Esophagus squamous epithelium (tissue), 5 donors: Measurements from ENCODE around the gene NAA30. TPM values are rescaled to one million over a fixed set of nuclear protein-coding genes. Genes with fewer than 3 reads are reported as not detected.

Experiments
- DNase-seq: peaks from one replicate; lab custom pipeline; 2025; lab: John Stamatoyannopoulos, UW
- H3K27ac ChIP-seq, 4 donors: fragments of 200-600 bp; sonication (generic); one replicate each; pipeline ENCODE4 v1.5.1; 2016 to 2019; ENCODE audit warnings: mild to moderate bottlenecking in 1 of 4
- H3K27me3 ChIP-seq, 4 donors: fragments of 200-600 bp; sonication (generic); 1 replicate in 3 of 4; 2 replicates in 1 of 4; pipeline versions ENCODE4 v1.5.1 to v1.6.0; 2017 to 2021; ENCODE audit warnings: antibody characterized with exemption in 1 of 4
- H3K36me3 ChIP-seq, 3 donors: fragments of 200-600 bp; sonication (generic); one replicate each; pipeline ENCODE4 v1.5.1; 2016 to 2019
- H3K4me1 ChIP-seq, 3 donors: fragments of 200-600 bp; sonication (generic); one replicate each; pipeline ENCODE4 v1.5.1; 2017 to 2019
- H3K4me3 ChIP-seq, 4 donors: fragments of 200-600 bp; sonication (generic); 1 replicate in 3 of 4; 2 replicates in 1 of 4; pipeline ENCODE4 v1.5.1; 2016 to 2019; ENCODE audit warnings: mild to moderate bottlenecking in 2 of 4, moderate library complexity in 1 of 4
- H3K9me3 ChIP-seq, 3 donors: fragments of 200-600 bp; sonication (generic); one replicate each; pipeline ENCODE4 v1.5.1; 2016 to 2019
- POLR2A ChIP-seq, 4 donors: fragments of 450-650 bp; IDR thresholded peaks; one replicate each; pipeline ENCODE4 v1.6.1; 2017; ENCODE audit warnings: antibody characterized with exemption in 4 of 4, mild to moderate bottlenecking in 4 of 4, moderate library complexity in 3 of 4
- WGBS, 2 donors: methylation state at CpG; one replicate each; pipeline ENCODE4 v1.1.5; 2018; 5-methylcytosine and 5-hydroxymethylcytosine counted together
- intact Hi-C: fragments of 100-400 bp; cut with DNase I; formaldehyde crosslinking; loops from one replicate; pipeline ENCODE4 v1.15.0; 2022
- total RNA-seq, 4 donors: library from RNA; depleted of rRNA; stranded (reverse); fragments of >200 nt; gene quantifications; one replicate each; pipeline ENCODE4 v1.1.0, GENCODE V29; 2016
- TF ChIP-seq, protein P1 (sequence below), 6 experiments: fragments of 450-650 bp in 4 of 6; fragments of 200-600 bp in 2 of 6; sonication (generic) in 2 of 6; IDR thresholded peaks; one replicate each; pipeline ENCODE4 v1.5.1; 2016 to 2019; ENCODE audit warnings: antibody characterized with exemption in 6 of 6, mild to moderate bottlenecking in 4 of 6, moderate library complexity in 4 of 6
- donor health status: DM: yes; HTN: yes; CAD: no.

The NAA30 gene
- total RNA-seq, 4 donors from 2014 or later: 7.8 to 13.9 (median 12.8) TPM

DNA sequence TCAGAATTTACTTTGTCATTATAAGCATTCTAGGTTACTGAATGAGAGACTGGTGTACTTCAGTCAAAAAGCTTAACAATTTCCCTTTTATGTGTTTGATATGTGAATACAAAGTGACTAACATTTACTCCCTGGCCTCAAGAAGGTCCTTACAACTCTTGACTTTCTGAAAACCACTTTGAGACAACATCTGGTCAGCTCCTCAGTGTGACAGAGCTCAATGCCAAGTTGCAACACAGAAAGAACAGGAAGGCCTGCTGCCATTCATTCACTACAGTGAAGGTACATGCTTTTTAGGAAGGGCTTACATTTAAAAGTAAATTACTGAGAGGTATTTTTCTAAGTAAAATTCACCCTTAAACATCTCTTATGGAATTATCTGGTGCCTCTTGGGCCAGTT, 2.3 kb upstream of the NAA30 start:
- no peak for DNase-seq
- Histone ChIP-seq H3K4me1 (peaks cover 0 to 28% (median 19%) of the 10 kb centered on the region in 3 donors), H3K9me3 (no peaks in the 10 kb centered on the region), H3K4me3 (no peak overlapping the region), H3K36me3 (no peaks in the 10 kb centered on the region), H3K27me3 (no peaks in the 10 kb centered on the region), H3K27ac (no peak overlapping the region)
- TF ChIP-seq, protein P1, sequence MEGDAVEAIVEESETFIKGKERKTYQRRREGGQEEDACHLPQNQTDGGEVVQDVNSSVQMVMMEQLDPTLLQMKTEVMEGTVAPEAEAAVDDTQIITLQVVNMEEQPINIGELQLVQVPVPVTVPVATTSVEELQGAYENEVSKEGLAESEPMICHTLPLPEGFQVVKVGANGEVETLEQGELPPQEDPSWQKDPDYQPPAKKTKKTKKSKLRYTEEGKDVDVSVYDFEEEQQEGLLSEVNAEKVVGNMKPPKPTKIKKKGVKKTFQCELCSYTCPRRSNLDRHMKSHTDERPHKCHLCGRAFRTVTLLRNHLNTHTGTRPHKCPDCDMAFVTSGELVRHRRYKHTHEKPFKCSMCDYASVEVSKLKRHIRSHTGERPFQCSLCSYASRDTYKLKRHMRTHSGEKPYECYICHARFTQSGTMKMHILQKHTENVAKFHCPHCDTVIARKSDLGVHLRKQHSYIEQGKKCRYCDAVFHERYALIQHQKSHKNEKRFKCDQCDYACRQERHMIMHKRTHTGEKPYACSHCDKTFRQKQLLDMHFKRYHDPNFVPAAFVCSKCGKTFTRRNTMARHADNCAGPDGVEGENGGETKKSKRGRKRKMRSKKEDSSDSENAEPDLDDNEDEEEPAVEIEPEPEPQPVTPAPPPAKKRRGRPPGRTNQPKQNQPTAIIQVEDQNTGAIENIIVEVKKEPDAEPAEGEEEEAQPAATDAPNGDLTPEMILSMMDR (IDR thresholded peaks at IDR 0.05): no peak
- TF ChIP-seq POLR2A (IDR thresholded peaks at IDR 0.05): no peak
- intact Hi-C loops: no loop called here

DNA sequence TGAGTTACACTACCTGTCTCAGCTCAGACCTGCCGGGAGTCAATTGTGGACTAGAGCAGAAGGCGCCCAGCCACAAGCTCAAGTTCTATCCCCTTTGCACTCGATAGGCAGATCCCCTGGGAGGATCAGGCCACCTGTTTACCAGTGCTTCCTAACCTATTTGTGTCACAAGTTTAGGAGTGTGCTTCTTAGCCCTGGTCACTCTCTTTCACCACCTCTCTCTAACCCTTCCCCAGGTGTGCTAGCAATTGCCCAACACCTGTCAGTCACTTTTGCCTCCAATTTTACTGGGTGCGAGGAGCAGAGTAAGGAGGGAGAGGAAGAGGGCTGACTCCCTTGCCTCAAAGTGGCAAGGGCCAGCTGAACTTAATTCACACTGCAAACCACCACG, 745 bp upstream of the NAA30 start:
- WGBS, 2 donors: 43 to 46% methylated on average over 5 of the region's 5 CpGs
- DNase-seq: no peak
- H3K27ac ChIP-seq: peak overlapping the region; percentile 93 to 96 (median 94)
- intact Hi-C loops: no loop called here
- peaks cover 0 to 43% (median 19%) of the 10 kb centered on the region in 3 donors for H3K4me1 ChIP-seq
- no peaks in the 10 kb centered on the region for H3K36me3 ChIP-seq
- no peaks in the 10 kb centered on the region for H3K27me3 ChIP-seq
- TF ChIP-seq POLR2A (IDR thresholded peaks at IDR 0.05): no peak
- TF ChIP-seq, protein P1 (IDR thresholded peaks at IDR 0.05): no peak
- no peaks in the 10 kb centered on the region for H3K9me3 ChIP-seq
- H3K4me3 ChIP-seq: peak overlapping the region; percentile 82 to 93 (median 90)

DNA sequence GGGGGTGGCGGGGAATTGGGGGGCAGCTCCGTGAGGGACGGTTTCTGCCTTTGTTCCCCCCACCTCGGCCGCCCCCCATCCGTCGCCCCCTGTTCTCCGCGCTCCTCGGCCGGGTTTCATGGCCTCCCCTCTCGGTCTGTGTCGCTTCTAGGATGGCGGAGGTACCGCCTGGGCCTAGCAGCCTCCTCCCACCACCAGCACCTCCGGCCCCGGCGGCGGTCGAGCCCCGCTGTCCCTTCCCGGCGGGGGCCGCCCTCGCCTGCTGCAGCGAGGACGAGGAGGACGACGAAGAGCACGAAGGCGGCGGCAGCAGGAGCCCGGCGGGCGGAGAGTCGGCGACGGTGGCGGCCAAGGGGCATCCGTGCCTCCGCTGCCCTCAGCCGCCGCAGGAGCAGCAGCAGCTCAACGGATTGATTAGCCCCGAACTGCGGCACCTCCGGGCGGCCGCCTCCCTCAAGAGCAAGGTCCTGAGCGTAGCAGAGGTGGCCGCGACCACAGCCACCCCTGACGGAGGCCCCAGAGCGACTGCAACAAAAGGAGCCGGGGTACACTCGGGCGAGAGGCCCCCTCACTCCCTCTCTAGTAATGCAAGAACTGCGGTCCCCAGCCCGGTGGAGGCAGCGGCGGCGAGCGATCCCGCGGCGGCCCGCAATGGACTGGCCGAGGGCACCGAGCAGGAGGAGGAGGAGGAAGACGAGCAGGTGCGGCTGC, 575 bp downstream of the NAA30 start:
- DNase-seq: peak; percentile 41
- peak overlapping the region; percentile 93 to 96 (median 94) for H3K27ac ChIP-seq
- peak overlapping the region; percentile 82 to 93 (median 90) for H3K4me3 ChIP-seq
- H3K36me3 ChIP-seq: no peaks in the 10 kb centered on the region
- H3K4me1 ChIP-seq: peaks cover 0 to 44% (median 19%) of the 10 kb centered on the region in 3 donors
- TF ChIP-seq POLR2A (IDR thresholded peaks at IDR 0.05): no peak
- TF ChIP-seq, protein P1 (IDR thresholded peaks at IDR 0.05): peak in 1 of 6 experiments; percentile 21
- intact Hi-C loops: no loop called here
- 0% methylated on average over 2 to 14 of the region's 71 CpGs for WGBS, 2 donors
- H3K27me3 ChIP-seq: no peaks in the 10 kb centered on the region
- H3K9me3 ChIP-seq: no peaks in the 10 kb centered on the region

DNA sequence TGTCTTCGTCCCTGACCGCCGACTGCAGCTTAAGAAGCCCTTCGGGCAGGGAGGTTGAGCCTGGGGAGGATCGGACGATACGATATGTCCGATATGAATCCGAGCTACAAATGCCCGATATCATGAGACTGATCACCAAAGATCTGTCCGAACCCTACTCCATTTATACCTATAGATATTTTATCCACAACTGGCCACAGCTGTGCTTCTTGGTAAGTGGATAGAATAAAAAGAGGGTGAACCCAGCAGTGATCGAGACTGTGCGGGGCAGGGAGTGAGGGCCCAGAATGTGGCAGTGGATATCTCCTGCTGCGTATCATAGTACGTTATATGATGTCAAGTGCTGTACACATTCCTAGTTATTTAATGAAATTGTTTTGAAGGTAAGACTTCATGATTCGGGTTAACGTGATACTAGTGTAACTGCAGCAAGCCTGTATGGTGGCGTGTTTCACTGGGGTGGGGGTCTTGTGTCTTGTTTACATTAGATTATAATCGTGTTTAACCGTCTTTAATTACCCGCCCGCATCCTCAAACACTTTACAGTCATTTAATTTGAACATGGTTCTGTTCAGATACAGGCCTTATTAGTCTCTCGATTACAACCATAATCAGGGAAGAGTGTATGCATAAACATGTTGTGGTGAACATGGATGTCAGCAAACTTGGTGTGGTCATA, 1.3 kb downstream of the NAA30 start:
- DNase-seq: peak; percentile 3
- 12 to 19% methylated on average over 22 to 23 of the region's 23 CpGs for WGBS, 2 donors
- no peak for TF ChIP-seq POLR2A (IDR thresholded peaks at IDR 0.05)
- TF ChIP-seq, protein P1 (IDR thresholded peaks at IDR 0.05): no peak
- Histone ChIP-seq H3K27ac (peak overlapping the region; percentile 93 to 96 (median 94)), H3K4me1 (peaks cover 0 to 44% (median 19%) of the 10 kb centered on the region in 3 donors), H3K36me3 (no peaks in the 10 kb centered on the region), H3K9me3 (no peaks in the 10 kb centered on the region), H3K4me3 (peak overlapping the region; percentile 82 to 93 (median 90)), H3K27me3 (no peaks in the 10 kb centered on the region)
- intact Hi-C loops: no loop called here

DNA sequence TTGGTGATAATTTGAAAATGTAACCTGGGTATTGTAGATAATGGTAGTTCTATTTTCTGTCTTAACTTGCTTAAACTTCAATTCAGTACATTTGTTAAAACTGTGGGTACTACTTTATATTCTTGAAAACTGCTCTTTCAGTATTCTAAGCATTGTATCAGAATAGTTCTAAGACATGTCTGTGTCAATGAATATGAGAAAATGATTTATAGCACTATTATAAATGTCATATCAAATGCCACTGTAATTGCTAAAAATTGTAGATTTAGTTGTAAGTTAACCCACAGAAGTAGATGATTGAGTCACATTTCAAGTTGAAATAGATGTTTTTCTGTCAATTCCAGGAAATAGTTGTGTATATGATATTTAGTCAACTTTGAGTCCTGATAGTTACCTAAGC, 2.4 kb downstream of the NAA30 start:
- Histone ChIP-seq H3K27me3 (no peaks in the 10 kb centered on the region), H3K9me3 (no peaks in the 10 kb centered on the region), H3K27ac (no peak overlapping the region), H3K4me1 (peaks cover 0 to 44% (median 19%) of the 10 kb centered on the region in 3 donors), H3K4me3 (peak overlapping the region in 2 of 4 donors; percentile 89 to 93), H3K36me3 (peaks cover 0 to 7% (median 0%) of the 10 kb centered on the region in 3 donors)
- DNase-seq: no peak
- intact Hi-C loops: no loop called here
- no peak for TF ChIP-seq POLR2A (IDR thresholded peaks at IDR 0.05)
- TF ChIP-seq, protein P1 (IDR thresholded peaks at IDR 0.05): no peak
